ENCODE data around the gene BBS1. TPM values are rescaled to one million over a fixed set of nuclear protein-coding genes. Genes with fewer than 3 reads are reported as not detected.

The BBS1 gene
- total RNA-seq, 1 donor from 2014 or later, result 39.6 TPM

DNA sequence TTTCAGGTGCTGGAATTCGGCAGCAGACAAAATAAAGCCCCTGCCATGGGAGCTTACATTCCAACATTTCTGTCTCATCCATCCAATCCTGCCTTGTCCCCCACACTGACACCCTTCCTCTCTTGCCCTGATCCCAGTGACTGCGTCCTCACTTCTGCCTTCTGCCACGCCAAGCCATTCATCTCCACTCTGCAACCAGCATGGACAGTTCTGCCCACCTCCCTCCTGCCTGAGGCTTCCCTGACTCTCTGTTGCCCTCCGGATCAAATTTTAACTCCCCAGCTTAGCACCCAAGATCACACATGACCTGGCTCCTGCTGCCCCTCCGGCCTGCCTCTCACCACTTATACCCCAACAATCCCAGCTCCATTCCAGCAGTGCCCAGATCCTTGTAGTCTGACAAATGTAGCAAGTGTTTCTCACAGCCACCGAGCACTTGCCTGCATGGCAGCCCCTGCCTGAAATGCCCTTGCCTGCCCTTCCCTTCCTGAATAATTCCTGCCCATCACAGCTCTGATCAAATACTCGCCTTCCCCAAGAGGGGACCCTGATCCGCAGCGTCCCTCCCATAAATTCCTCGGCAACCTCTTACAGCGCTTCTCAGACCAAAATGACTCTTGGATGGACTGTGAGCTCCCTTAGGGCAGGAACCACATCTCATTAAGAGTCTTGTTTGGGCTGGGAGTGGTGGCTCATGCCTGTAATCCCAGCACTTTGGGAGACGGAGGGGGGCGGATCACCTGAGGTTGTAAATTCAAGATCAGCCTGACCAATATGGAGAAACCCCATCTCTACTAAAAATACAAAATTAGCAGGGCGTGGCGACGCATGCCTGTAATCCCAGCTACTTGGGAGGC lies 38.6 kb downstream of the BBS1 start:
- no peak for TF ChIP-seq CTCF (IDR thresholded peaks at IDR 0.05)
- DNase-seq (ENCODE audit: low spot score in 2 of 2), result no peak
- intact Hi-C loops (cut with DNase I), result no loop called here
- H3K9me3 ChIP-seq, result no peaks in the 10 kb centered on the region
- peaks cover 3 to 17% of the 10 kb centered on the region in 2 donors for H3K4me1 ChIP-seq
- no peak overlapping the region for H3K4me3 ChIP-seq
- H3K27me3 ChIP-seq, result no peaks in the 10 kb centered on the region
- H3K27ac ChIP-seq, result no peak overlapping the region
- H3K36me3 ChIP-seq, result no peaks in the 10 kb centered on the region

DNA sequence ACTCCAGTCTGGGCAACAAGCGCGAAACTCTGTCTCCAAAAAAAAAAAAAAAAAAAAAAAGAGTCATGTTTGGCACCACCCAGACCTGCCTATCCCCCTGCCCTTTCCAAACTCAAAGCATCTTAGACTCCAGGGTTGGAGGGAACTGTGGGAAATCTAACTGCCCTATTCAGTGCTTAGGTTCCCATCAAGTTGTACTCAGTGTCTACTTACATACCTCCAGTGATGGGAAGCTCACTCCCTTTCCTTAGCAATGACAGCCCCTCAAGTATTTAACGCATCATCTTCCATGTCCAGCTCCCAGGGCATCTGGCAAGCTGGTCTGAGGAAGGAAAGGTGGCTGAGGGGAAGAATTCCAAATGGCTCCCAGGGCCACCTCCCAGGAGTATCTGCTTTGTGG lies 39.3 kb downstream of the BBS1 start:
- H3K27me3 ChIP-seq, result no peaks in the 10 kb centered on the region
- no peaks in the 10 kb centered on the region for H3K9me3 ChIP-seq
- no peak for DNase-seq (ENCODE audit: low spot score in 2 of 2)
- H3K27ac ChIP-seq, result no peak overlapping the region
- no peak overlapping the region for H3K4me3 ChIP-seq
- H3K4me1 ChIP-seq, result peaks cover 3 to 15% of the 10 kb centered on the region in 2 donors
- no peak for TF ChIP-seq CTCF (IDR thresholded peaks at IDR 0.05)
- intact Hi-C loops (cut with DNase I), result no loop called here
- no peaks in the 10 kb centered on the region for H3K36me3 ChIP-seq

DNA sequence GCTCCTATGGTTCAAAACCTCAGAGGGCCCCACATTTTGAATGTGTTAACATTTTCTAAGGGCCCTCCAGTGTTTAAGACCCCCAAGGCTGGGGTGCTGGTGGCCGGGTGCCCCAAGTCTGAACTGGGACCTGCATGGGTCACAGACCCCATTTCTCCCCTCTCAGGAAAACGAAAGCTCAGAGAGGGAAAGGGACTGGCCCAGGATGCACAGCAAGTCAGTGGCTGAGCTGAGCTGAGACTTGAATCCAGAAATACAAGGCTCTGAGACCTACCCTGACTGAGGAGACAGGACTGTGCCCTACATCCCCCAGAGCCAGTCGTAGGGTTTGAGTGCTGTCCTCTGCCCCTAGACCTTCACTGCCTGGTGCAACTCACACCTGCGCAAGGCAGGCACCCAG lies 40.5 kb downstream of the BBS1 start:
- TF ChIP-seq CTCF (IDR thresholded peaks at IDR 0.05), result no peak
- no peaks in the 10 kb centered on the region for H3K36me3 ChIP-seq
- intact Hi-C loops (cut with DNase I), result no loop called here
- no peak overlapping the region for H3K4me3 ChIP-seq
- no peak overlapping the region for H3K27ac ChIP-seq
- H3K27me3 ChIP-seq, result no peaks in the 10 kb centered on the region
- DNase-seq (ENCODE audit: low spot score in 2 of 2), result no peak
- H3K4me1 ChIP-seq, result peaks cover 0 to 6% of the 10 kb centered on the region in 2 donors
- H3K9me3 ChIP-seq, result no peaks in the 10 kb centered on the region

DNA sequence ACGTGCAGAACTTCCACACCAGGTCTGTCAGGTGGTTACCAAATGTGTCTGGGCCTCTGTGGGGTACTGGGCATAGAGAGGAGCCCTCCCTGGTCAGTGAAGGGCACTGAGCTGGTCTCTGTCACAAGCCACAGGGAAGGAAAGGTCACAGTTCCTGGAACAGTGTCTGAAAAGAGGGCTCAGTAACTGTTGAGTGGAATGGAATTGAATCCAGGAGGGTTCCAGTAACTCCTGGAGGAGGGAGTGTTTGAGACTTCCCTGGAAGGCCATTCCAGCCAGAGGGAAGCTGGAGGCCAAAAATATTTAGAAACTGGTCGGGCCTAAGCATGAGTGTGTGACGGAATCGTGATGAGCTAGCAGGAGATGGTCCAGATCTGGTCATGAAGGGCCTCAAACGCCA lies 44.2 kb downstream of the BBS1 start:
- DNase-seq (ENCODE audit: low spot score in 2 of 2), result no peak
- H3K9me3 ChIP-seq, result no peaks in the 10 kb centered on the region
- H3K36me3 ChIP-seq, result no peaks in the 10 kb centered on the region
- no peak overlapping the region for H3K4me3 ChIP-seq
- no peaks in the 10 kb centered on the region for H3K27me3 ChIP-seq
- intact Hi-C loops (cut with DNase I), result no loop called here
- H3K4me1 ChIP-seq, result peaks cover 0 to 5% of the 10 kb centered on the region in 2 donors
- no peak for TF ChIP-seq CTCF (IDR thresholded peaks at IDR 0.05)
- H3K27ac ChIP-seq, result no peak overlapping the region

- intact Hi-C loops (cut with DNase I), result no loop called here
- Histone ChIP-seq H3K4me1 (peaks cover 0 to 5% of the 10 kb centered on the region in 2 donors), H3K4me3 (no peak overlapping the region), H3K9me3 (no peaks in the 10 kb centered on the region), H3K27ac (no peak overlapping the region), H3K27me3 (no peaks in the 10 kb centered on the region), H3K36me3 (no peaks in the 10 kb centered on the region)
- DNase-seq (ENCODE audit: low spot score in 2 of 2), result no peak
- TF ChIP-seq CTCF (IDR thresholded peaks at IDR 0.05), result no peak
Measured at GRCh38 chr11:66555416-66555815, 45.0 kb downstream of the BBS1 start.

All from ascending aorta (tissue), 2 donors.